Trophoblast cell (in vitro differentiated cells and primary cell): ENCODE data around the gene IL32.
A peak's percentile ranks its signal among the peaks of the same experiment; 100 is the strongest.

Experiments used
- DNase-seq, 2 donors: peaks; one replicate each; pipeline ENCODE4 v3.0.0-alpha.2; 2016
- H2AFZ ChIP-seq: 2 replicates; pipeline ENCODE4 v1.6.1; 2013; ENCODE audit warnings: low read length, moderate library complexity, mild to moderate bottlenecking; ENCODE audit not compliant: insufficient read depth, poor library complexity
- H2AK5ac ChIP-seq: 2 replicates; pipeline ENCODE4 v1.6.1; 2013; ENCODE audit warnings: mild to moderate bottlenecking, low read length
- H2BK120ac ChIP-seq: 2 replicates; pipeline ENCODE4 v1.6.1; 2013; ENCODE audit warnings: low read length, mild to moderate bottlenecking, moderate library complexity; ENCODE audit not compliant: insufficient read depth, poor library complexity
- H2BK12ac ChIP-seq: 2 replicates; pipeline ENCODE4 v1.6.1; 2013; ENCODE audit warnings: mild to moderate bottlenecking, low read length, moderate library complexity
- H2BK5ac ChIP-seq: 2 replicates; pipeline ENCODE4 v1.6.1; 2013; ENCODE audit warnings: low read length, low read depth, moderate library complexity, mild to moderate bottlenecking; ENCODE audit not compliant: poor library complexity
- H3K14ac ChIP-seq: 2 replicates; pipeline ENCODE4 v1.6.1; 2013; ENCODE audit warnings: mild to moderate bottlenecking, low read length
- H3K18ac ChIP-seq: 2 replicates; pipeline ENCODE4 v1.6.1; 2013; ENCODE audit warnings: mild to moderate bottlenecking, low read length
- H3K23ac ChIP-seq: 2 replicates; pipeline ENCODE4 v1.6.1; 2013; ENCODE audit warnings: low read length
- H3K27ac ChIP-seq: 2 replicates; pipeline ENCODE4 v1.5.1; 2013; ENCODE audit warnings: low read depth, mild to moderate bottlenecking, inconsistent platforms, low read length, moderate library complexity
- H3K27me3 ChIP-seq: 2 replicates; pipeline ENCODE4 v1.6.1; 2013; ENCODE audit warnings: inconsistent platforms, mild to moderate bottlenecking, low read length, moderate library complexity; ENCODE audit not compliant: insufficient read depth
- H3K36me3 ChIP-seq, 2 experiments: 1 replicate in 1 of 2; 2 replicates in 1 of 2; pipeline ENCODE4 v1.6.1; 2013; ENCODE audit warnings: low read length in 2 of 2, mild to moderate bottlenecking in 2 of 2, moderate library complexity in 1 of 2; ENCODE audit not compliant: insufficient read depth in 2 of 2, control insufficient read depth in 1 of 2
- H3K4ac ChIP-seq: 2 replicates; pipeline ENCODE4 v1.6.1; 2013; ENCODE audit warnings: low read depth, mild to moderate bottlenecking, low read length, moderate library complexity
- H3K4me1 ChIP-seq, 2 experiments: 1 replicate in 1 of 2; 2 replicates in 1 of 2; pipeline ENCODE4 v1.6.1; 2013; ENCODE audit warnings: low read length in 2 of 2, mild to moderate bottlenecking in 2 of 2, moderate library complexity in 1 of 2; ENCODE audit not compliant: insufficient read depth in 2 of 2, control insufficient read depth in 1 of 2
- H3K4me2 ChIP-seq: 2 replicates; pipeline ENCODE4 v1.6.1; 2013; ENCODE audit warnings: inconsistent platforms, mild to moderate bottlenecking, low read length, moderate library complexity
- H3K4me3 ChIP-seq: 2 replicates; pipeline ENCODE4 v1.5.1; 2013; ENCODE audit warnings: mild to moderate bottlenecking, low read depth, low read length, inconsistent platforms
- H3K79me1 ChIP-seq: one replicate; pipeline ENCODE4 v1.6.1; 2013; ENCODE audit warnings: low read length
- H3K79me2 ChIP-seq: 2 replicates; pipeline ENCODE4 v1.6.1; 2013; ENCODE audit warnings: low read length, mild to moderate bottlenecking; ENCODE audit not compliant: control insufficient read depth, insufficient read depth, poor library complexity
- H3K9ac ChIP-seq: 2 replicates; pipeline ENCODE4 v1.6.1; 2013; ENCODE audit warnings: mild to moderate bottlenecking, low read length
- H3K9me3 ChIP-seq: 2 replicates; pipeline ENCODE4 v1.6.1; 2013; ENCODE audit warnings: low read depth, mild to moderate bottlenecking, control low read depth, inconsistent platforms, low read length; ENCODE audit not compliant: insufficient read depth
- H4K12ac ChIP-seq: 2 replicates; pipeline ENCODE4 v1.6.1; 2013; ENCODE audit warnings: low read depth, mild to moderate bottlenecking, low read length, moderate library complexity
- H4K8ac ChIP-seq: 2 replicates; pipeline ENCODE4 v1.6.1; 2013; ENCODE audit warnings: low read depth, mild to moderate bottlenecking, low read length, moderate library complexity
- H4K91ac ChIP-seq: one replicate; pipeline ENCODE4 v1.6.1; 2013; ENCODE audit warnings: low read depth, mild to moderate bottlenecking, low read length, moderate library complexity
- WGBS: extraction: QIAGEN DNeasy Blood & Tissue Kit; methylation state at CpG from one replicate; pipeline ENCODE4 v1.1.7; 2013; ENCODE audit warnings: missing lambda C conversion rate; ENCODE audit not compliant: insufficient read length, insufficient coverage; ENCODE audit errors: extremely low coverage; 5-methylcytosine and 5-hydroxymethylcytosine counted together

Gene IL32

DNA sequence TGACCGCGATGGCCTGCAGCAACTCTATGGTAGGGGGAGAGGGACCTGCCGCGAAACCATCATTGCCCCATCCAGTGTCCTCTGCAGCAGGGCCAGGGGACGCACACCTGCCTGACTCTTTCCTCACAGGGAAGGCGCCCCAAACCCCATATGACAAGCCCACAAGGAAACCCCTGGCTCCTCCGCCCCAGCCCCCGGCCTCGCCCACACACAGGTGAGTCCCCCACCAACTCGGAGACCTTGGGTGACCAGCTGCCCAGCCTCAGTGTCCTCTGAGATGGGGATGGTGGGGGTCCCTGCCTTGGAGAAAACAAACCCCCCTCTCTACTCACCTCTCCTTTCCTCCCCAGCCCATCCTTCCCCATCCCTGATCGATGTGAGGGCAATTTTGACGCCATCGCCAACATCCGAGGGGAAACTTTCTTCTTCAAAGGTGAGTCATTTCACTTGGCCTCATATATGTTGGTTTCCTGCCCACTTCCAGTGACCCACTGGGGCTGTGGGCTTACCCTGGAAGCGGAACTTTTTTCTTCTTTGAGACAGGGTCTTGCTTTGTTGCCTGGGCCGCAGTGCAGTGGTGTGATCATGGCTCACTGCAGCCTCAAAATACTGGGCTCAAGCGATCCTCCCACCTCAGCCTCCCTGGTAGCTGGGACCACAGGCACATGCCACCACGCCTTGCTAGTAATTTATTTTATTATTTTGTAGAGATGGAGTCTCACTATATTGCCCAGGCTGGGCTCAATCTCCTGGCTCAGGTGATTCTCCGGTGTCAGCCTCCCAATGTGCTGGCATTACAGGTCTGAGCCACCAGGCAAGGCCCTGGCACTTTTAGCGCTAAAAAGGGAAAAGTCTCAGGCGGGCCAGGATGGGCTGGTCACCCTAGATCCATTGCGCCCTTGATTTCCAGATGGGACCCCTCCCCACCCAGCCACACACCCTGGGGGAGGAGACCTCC, 8.0 kb upstream of the IL32 start:
- Histone ChIP-seq H3K27me3 (no peaks in the 10 kb centered on the region), H3K36me3 (peaks cover 2 to 7% of the 10 kb centered on the region in 2 experiments), H4K12ac (no peak overlapping the region), H3K79me2 (peaks cover 5% of the 10 kb centered on the region), H3K9me3 (no peaks in the 10 kb centered on the region), H3K4ac (no peak overlapping the region), H4K8ac (no peak overlapping the region), H3K27ac (no peak overlapping the region), H2AFZ (no peak overlapping the region), H2BK5ac (no peak overlapping the region), H3K9ac (no peak overlapping the region), H3K23ac (no peak overlapping the region), H2BK120ac (no peak overlapping the region), H3K18ac (no peak overlapping the region), H3K79me1 (peaks cover 10% of the 10 kb centered on the region), H2BK12ac (no peak overlapping the region), H4K91ac (no peak overlapping the region), H3K4me1 (peaks cover 10 to 11% of the 10 kb centered on the region in 2 experiments), H3K4me2 (peak overlapping the region; percentile 87), H3K14ac (no peak overlapping the region), H3K4me3 (no peak overlapping the region), H2AK5ac (no peak overlapping the region)
- no CpG with 5 or more reads among the region's 22 CpGs for WGBS
- no peak for DNase-seq

DNA sequence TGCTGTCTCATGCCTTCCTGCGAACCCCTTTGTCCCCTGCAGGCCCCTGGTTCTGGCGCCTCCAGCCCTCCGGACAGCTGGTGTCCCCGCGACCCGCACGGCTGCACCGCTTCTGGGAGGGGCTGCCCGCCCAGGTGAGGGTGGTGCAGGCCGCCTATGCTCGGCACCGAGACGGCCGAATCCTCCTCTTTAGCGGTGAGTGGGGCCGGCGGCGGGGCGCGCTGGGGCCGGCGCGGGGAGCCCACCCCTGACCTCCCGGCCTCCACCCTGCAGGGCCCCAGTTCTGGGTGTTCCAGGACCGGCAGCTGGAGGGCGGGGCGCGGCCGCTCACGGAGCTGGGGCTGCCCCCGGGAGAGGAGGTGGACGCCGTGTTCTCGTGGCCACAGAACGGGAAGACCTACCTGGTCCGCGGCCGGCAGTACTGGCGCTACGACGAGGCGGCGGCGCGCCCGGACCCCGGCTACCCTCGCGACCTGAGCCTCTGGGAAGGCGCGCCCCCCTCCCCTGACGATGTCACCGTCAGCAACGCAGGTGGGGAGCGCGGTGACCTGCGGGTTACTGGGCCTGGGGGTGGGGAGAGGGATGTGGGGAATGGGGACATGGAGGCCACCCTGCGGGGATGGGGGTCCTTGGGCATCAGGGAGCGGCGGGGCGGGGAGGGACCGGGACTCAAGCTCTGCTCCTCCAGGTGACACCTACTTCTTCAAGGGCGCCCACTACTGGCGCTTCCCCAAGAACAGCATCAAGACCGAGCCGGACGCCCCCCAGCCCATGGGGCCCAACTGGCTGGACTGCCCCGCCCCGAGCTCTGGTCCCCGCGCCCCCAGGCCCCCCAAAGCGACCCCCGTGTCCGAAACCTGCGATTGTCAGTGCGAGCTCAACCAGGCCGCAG, 7.1 kb upstream of the IL32 start:
- H3K4ac ChIP-seq = peak overlapping the region; percentile 80
- no CpG with 5 or more reads among the region's 77 CpGs for WGBS

DNA sequence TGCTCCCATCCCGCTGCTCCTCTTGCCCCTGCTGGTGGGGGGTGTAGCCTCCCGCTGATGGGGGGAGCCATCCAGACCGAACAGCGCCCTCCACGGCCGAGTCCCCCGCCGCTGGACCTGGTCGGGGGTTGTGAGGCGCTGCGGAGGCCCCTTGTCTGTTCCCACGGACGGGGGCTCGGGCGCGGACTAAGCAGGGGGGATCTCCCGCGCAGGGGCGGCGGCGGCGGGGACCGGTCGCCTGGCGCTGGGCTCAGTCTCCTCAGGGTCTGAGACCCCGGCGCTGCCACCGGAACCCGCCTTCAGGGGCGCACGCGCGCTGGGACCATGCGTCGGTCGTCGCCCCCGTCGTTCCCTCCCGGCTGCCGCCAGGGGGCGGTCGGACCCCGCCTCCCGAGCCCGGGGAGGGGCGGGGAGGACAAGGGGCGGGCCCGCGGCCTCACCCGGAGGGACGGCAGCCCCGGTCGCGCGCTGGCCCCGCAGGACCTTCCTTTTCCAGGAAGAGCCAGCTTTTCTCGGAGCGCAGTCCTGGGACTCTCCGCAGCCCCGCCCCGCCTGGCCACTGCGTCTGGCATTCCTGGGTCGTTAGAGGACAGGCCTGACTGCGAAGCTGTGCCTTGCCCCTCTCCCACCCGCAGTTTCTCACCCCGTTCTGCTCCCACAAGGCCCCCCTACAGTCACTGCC, 6.3 kb upstream of the IL32 start:
- peak overlapping the region; percentile 99 for H4K12ac ChIP-seq
- H3K18ac ChIP-seq = peak overlapping the region; percentile 98
- peak overlapping the region; percentile 80 for H3K4ac ChIP-seq
- peak; percentile 93 to 96 for DNase-seq
- peak overlapping the region; percentile 100 for H4K8ac ChIP-seq
- H3K4me3 ChIP-seq = peak overlapping the region; percentile 88
- H2AK5ac ChIP-seq = peak overlapping the region; percentile 57
- peaks cover 10 to 11% of the 10 kb centered on the region in 2 experiments for H3K4me1 ChIP-seq
- peak overlapping the region; percentile 87 for H3K4me2 ChIP-seq
- peaks cover 5% of the 10 kb centered on the region for H3K79me2 ChIP-seq
- H4K91ac ChIP-seq = peak overlapping the region; percentile 97
- H3K27ac ChIP-seq = peak overlapping the region; percentile 46
- no peak overlapping the region for H3K23ac ChIP-seq
- H2BK12ac ChIP-seq = peak overlapping the region; percentile 74
- H3K27me3 ChIP-seq = no peaks in the 10 kb centered on the region
- no CpG with 5 or more reads among the region's 67 CpGs for WGBS
- peak overlapping the region; percentile 95 for H2BK120ac ChIP-seq
- peak overlapping the region; percentile 54 for H2BK5ac ChIP-seq
- H3K9me3 ChIP-seq = no peaks in the 10 kb centered on the region
- H2AFZ ChIP-seq = peak overlapping the region; percentile 95
- H3K14ac ChIP-seq = peak overlapping the region; percentile 99
- H3K9ac ChIP-seq = peak overlapping the region; percentile 80
- peaks cover 10% of the 10 kb centered on the region for H3K79me1 ChIP-seq
- peaks cover 2 to 4% of the 10 kb centered on the region in 2 experiments for H3K36me3 ChIP-seq

More for the DNA sequence above, 7.1 kb upstream of the IL32 start:
- H2BK120ac ChIP-seq = peak overlapping the region; percentile 95
- H3K4me3 ChIP-seq = peak overlapping the region; percentile 88
- peak overlapping the region; percentile 99 for H3K14ac ChIP-seq
- H3K4me1 ChIP-seq = peaks cover 10 to 11% of the 10 kb centered on the region in 2 experiments
- peak in 1 of 2 donors; percentile 27 for DNase-seq
- H3K79me1 ChIP-seq = peaks cover 10% of the 10 kb centered on the region
- peak overlapping the region; percentile 98 for H3K18ac ChIP-seq
- no peaks in the 10 kb centered on the region for H3K27me3 ChIP-seq
- H2BK12ac ChIP-seq = no peak overlapping the region
- H3K23ac ChIP-seq = no peak overlapping the region
- peak overlapping the region; percentile 80 for H3K9ac ChIP-seq
- H3K36me3 ChIP-seq = peaks cover 2 to 7% of the 10 kb centered on the region in 2 experiments
- no peaks in the 10 kb centered on the region for H3K9me3 ChIP-seq
- peak overlapping the region; percentile 97 for H4K91ac ChIP-seq
- H2AFZ ChIP-seq = peak overlapping the region; percentile 95
- no peak overlapping the region for H3K27ac ChIP-seq
- no peak overlapping the region for H2AK5ac ChIP-seq
- peak overlapping the region; percentile 87 for H3K4me2 ChIP-seq
- H3K79me2 ChIP-seq = peaks cover 5% of the 10 kb centered on the region
- peak overlapping the region; percentile 99 for H4K12ac ChIP-seq
- H2BK5ac ChIP-seq = no peak overlapping the region
- peak overlapping the region; percentile 100 for H4K8ac ChIP-seq
